Lower leg skin (tissue), 4 donors: ENCODE data around the gene AHRR. TPM values are rescaled to one million over a fixed set of nuclear protein-coding genes. Genes with fewer than 3 reads are reported as not detected.
"Not testable (repeated sequence)": the region's sequence is repeated elsewhere in the genome, so short reads cannot be mapped to it uniquely, and the experiment has no call there.

Source experiments
- DNase-seq, 2 donors: peaks; one replicate each; pipeline ENCODE4 v3.0.0-alpha.2; 2019; ENCODE audit warnings: low spot score in 2 of 2
- H3K4me3 ChIP-seq: fragments of 200-600 bp; sonication (generic); 2 replicates; pipeline ENCODE4 v1.5.1; 2017; ENCODE audit warnings: mild to moderate bottlenecking, low read depth; ENCODE audit not compliant: poor library complexity, severe bottlenecking
- CTCF ChIP-seq, 3 donors: fragments of 450-650 bp; IDR thresholded peaks; one replicate each; pipeline ENCODE4 v1.5.1; 2016; ENCODE audit warnings: antibody characterized with exemption in 3 of 3, mild to moderate bottlenecking in 3 of 3, moderate library complexity in 2 of 3
- POLR2A ChIP-seq, 2 donors: fragments of 450-650 bp; IDR thresholded peaks; one replicate each; pipeline ENCODE4 v1.6.1; 2016 to 2017; ENCODE audit warnings: antibody characterized with exemption in 2 of 2, mild to moderate bottlenecking in 1 of 2, moderate library complexity in 1 of 2
- WGBS, 2 donors: methylation state at CpG; one replicate each; pipeline ENCODE4 v1.1.5; 2018; 5-methylcytosine and 5-hydroxymethylcytosine counted together
- intact Hi-C: fragments of 100-400 bp; cut with DNase I; formaldehyde crosslinking; loops from one replicate; pipeline ENCODE4 v1.15.0; 2023; ENCODE audit warnings: low total_unique reads
- total RNA-seq, 4 donors: library from RNA; depleted of rRNA; stranded (reverse); fragments of >200 nt; gene quantifications; one replicate each; pipeline ENCODE4 v1.1.0, GENCODE V29; 2016

AHRR gene
- total RNA-seq, 4 donors from 2014 or later = 3.6 to 19.6 (median 6.0) TPM

- intact Hi-C loops = no loop called here
- H3K4me3 ChIP-seq = no peak overlapping the region
- 83 to 86% methylated on average over 22 to 23 of the region's 34 CpGs for WGBS, 2 donors
- no peak for DNase-seq
- TF ChIP-seq POLR2A (IDR thresholded peaks at IDR 0.05) (no peak), CTCF (IDR thresholded peaks at IDR 0.05) (no peak)
Observed at GRCh38 chr5:483434-484140, 162.1 kb downstream of the AHRR start.

GRCh38 chr5:484556-484955 lies 163.0 kb downstream of the AHRR start:
- no peak for DNase-seq
- intact Hi-C loops = no loop called here
- H3K4me3 ChIP-seq = no peak overlapping the region
- TF ChIP-seq POLR2A (IDR thresholded peaks at IDR 0.05) = no peak
- no peak for TF ChIP-seq CTCF (IDR thresholded peaks at IDR 0.05)
- 91 to 96% methylated on average over 22 to 23 of the region's 24 CpGs for WGBS, 2 donors

GRCh38 chr5:485113-485945 lies 163.8 kb downstream of the AHRR start:
- DNase-seq = no peak
- no peak overlapping the region for H3K4me3 ChIP-seq
- WGBS, 2 donors = 57 to 70% methylated on average over 29 of the region's 29 CpGs
- no peak for TF ChIP-seq CTCF (IDR thresholded peaks at IDR 0.05)
- no peak for TF ChIP-seq POLR2A (IDR thresholded peaks at IDR 0.05)
- intact Hi-C loops = no loop called here

GRCh38 chr5:485946-486491 lies 164.5 kb downstream of the AHRR start:
- intact Hi-C loops = no loop called here
- 22 to 23% methylated on average over 19 to 20 of the region's 23 CpGs for WGBS, 2 donors
- no peak for DNase-seq
- H3K4me3 ChIP-seq = no peak overlapping the region
- TF ChIP-seq CTCF (IDR thresholded peaks at IDR 0.05) (no peak), POLR2A (IDR thresholded peaks at IDR 0.05) (no peak)

GRCh38 chr5:486597-486996 lies 165.1 kb downstream of the AHRR start:
- H3K4me3 ChIP-seq, DNase-seq, intact Hi-C loops: not testable (repeated sequence)
- 90 to 95% methylated on average over 16 to 22 of the region's 22 CpGs for WGBS, 2 donors

Other genes with a start within 250 kb of the AHRR start
- gene PLEKHG4B, start 229.5 kb upstream of the AHRR start, total RNA-seq = 1 to 10 TPM in 1 of 4 donors, under 1 TPM in 3; 0.17 to 2.1 (median 0.36) TPM
- not detected for gene LRRC14B, start 130.2 kb upstream of the AHRR start, total RNA-seq
- gene CCDC127, start 103.6 kb upstream of the AHRR start, total RNA-seq = 1 to 10 TPM; 3.0 to 6.2 (median 4.6) TPM
- 10 to 100 TPM; 59.9 to 70.4 (median 67.8) TPM for gene SDHA, start 103.4 kb upstream of the AHRR start, total RNA-seq
- 100 to 1,000 TPM in 2 of 4 donors, 10 to 100 TPM in 2; 76.8 to 112 (median 101) TPM for gene PDCD6, start 50.1 kb upstream of the AHRR start, total RNA-seq
- 10 to 100 TPM; 49.5 to 87.5 (median 59.0) TPM for gene EXOC3, start 121.5 kb downstream of the AHRR start, total RNA-seq
- gene SLC9A3, start 202.7 kb downstream of the AHRR start, total RNA-seq = 1 to 10 TPM; 4.8 to 7.1 (median 5.8) TPM